Loucy (cell line): ENCODE data around the gene IGFLR1.

Source experiments
- H2AFZ ChIP-seq: fragments of 200-600 bp; sonication (generic); 2 replicates; pipeline ENCODE4 v1.6.0; 2016; ENCODE audit warnings: antibody characterized with exemption, mild to moderate bottlenecking, low read length, moderate library complexity
- H3F3A ChIP-seq: fragments of 200-600 bp; 2 replicates; pipeline ENCODE4 v1.6.0; 2016; ENCODE audit warnings: antibody characterized with exemption, low read depth, mild to moderate bottlenecking
- H3K27me3 ChIP-seq: fragments of 200-600 bp; sonication (generic); 2 replicates; pipeline ENCODE4 v1.6.1; 2014; ENCODE audit warnings: low read length, mild to moderate bottlenecking; ENCODE audit not compliant: insufficient read depth, poor library complexity, severe bottlenecking
- H3K36me3 ChIP-seq: fragments of 200-600 bp; sonication (generic); 2 replicates; pipeline ENCODE4 v1.6.1; 2016; ENCODE audit warnings: low read length; ENCODE audit not compliant: insufficient read depth
- H3K4me1 ChIP-seq: fragments of 200-600 bp; sonication (generic); 2 replicates; pipeline ENCODE4 v1.5.1; 2014; ENCODE audit warnings: low read length, mild to moderate bottlenecking; ENCODE audit not compliant: insufficient read depth, poor library complexity, severe bottlenecking
- H3K4me2 ChIP-seq: fragments of 200-600 bp; sonication (generic); 2 replicates; pipeline ENCODE4 v1.6.0; 2014; ENCODE audit warnings: antibody characterized with exemption, low read length, low read depth, mild to moderate bottlenecking; ENCODE audit not compliant: poor library complexity, severe bottlenecking
- H3K4me3 ChIP-seq: fragments of 200-600 bp; sonication (generic); 2 replicates; pipeline ENCODE4 v1.5.1; 2014; ENCODE audit warnings: low read length, mild to moderate bottlenecking, mixed read lengths; ENCODE audit not compliant: poor library complexity, severe bottlenecking
- H3K79me2 ChIP-seq: fragments of 200-600 bp; sonication (generic); 2 replicates; pipeline ENCODE4 v1.6.1; 2014; ENCODE audit warnings: low read length; ENCODE audit not compliant: insufficient read depth
- H3K9ac ChIP-seq: fragments of 200-600 bp; sonication (generic); 2 replicates; pipeline ENCODE4 v1.6.0; 2014; ENCODE audit warnings: mild to moderate bottlenecking, low read depth, low read length, moderate library complexity; ENCODE audit not compliant: poor library complexity, severe bottlenecking
- H3K9me2 ChIP-seq: fragments of 200-600 bp; sonication (generic); replicated peaks from 2 replicates; pipeline ENCODE4 v1.6.1; 2016; ENCODE audit warnings: low read depth, low read length, mixed read lengths
- H3K9me3 ChIP-seq: fragments of 200-600 bp; sonication (generic); 2 replicates; pipeline ENCODE4 v1.6.1; 2014; ENCODE audit warnings: mild to moderate bottlenecking, antibody characterized with exemption, low read length, low read depth; ENCODE audit not compliant: insufficient read depth
- H4K20me1 ChIP-seq: fragments of 200-600 bp; sonication (generic); 2 replicates; pipeline ENCODE4 v1.6.0; 2014; ENCODE audit warnings: antibody characterized with exemption, low read length, mild to moderate bottlenecking; ENCODE audit not compliant: insufficient read depth, poor library complexity, severe bottlenecking
- CTCF ChIP-seq: fragments of 200-600 bp; sonication (generic); conservative IDR thresholded peaks from 2 replicates; pipeline ENCODE4 v1.5.1; 2014; ENCODE audit warnings: mild to moderate bottlenecking, antibody characterized with exemption, low read length
- EZH2phosphoT487 ChIP-seq: fragments of 200-600 bp; IDR thresholded peaks from 2 replicates; pipeline ENCODE4 v1.6.1; 2018; ENCODE audit warnings: antibody characterized with exemption, mild to moderate bottlenecking, moderate library complexity, borderline replicate concordance

IGFLR1 gene

GRCh38 chr19:35723671-35724070 is 18.6 kb downstream of the IGFLR1 start:
- peaks cover 11% of the 10 kb centered on the region for H3K4me1 ChIP-seq
- no peak overlapping the region for H3K4me2 ChIP-seq
- TF ChIP-seq CTCF (no peak), EZH2phosphoT487 (no peak)
- no peak overlapping the region for H2AFZ ChIP-seq
- H3F3A ChIP-seq, result no peaks in the 10 kb centered on the region
- no peaks in the 10 kb centered on the region for H3K9me3 ChIP-seq
- H3K9ac ChIP-seq, result no peak overlapping the region
- no peak overlapping the region for H3K4me3 ChIP-seq
- peaks cover 36% of the 10 kb centered on the region for H3K79me2 ChIP-seq
- peaks cover 22% of the 10 kb centered on the region for H4K20me1 ChIP-seq
- H3K27me3 ChIP-seq, result no peaks in the 10 kb centered on the region
- H3K9me2 ChIP-seq, result no peaks in the 10 kb centered on the region
- H3K36me3 ChIP-seq, result peaks cover 66% of the 10 kb centered on the region; the same call in 1 of the 2 replicates

GRCh38 chr19:35722897-35723296 is 19.4 kb downstream of the IGFLR1 start:
- Histone ChIP-seq H3K79me2 (peaks cover 42% of the 10 kb centered on the region), H3K27me3 (no peaks in the 10 kb centered on the region), H2AFZ (no peak overlapping the region), H3F3A (no peaks in the 10 kb centered on the region), H3K4me2 (no peak overlapping the region), H3K4me1 (peaks cover 14% of the 10 kb centered on the region), H3K9ac (no peak overlapping the region), H3K4me3 (no peak overlapping the region), H3K9me2 (no peaks in the 10 kb centered on the region), H3K36me3 (peaks cover 58% of the 10 kb centered on the region; the same call in 1 of the 2 replicates), H4K20me1 (peaks cover 27% of the 10 kb centered on the region), H3K9me3 (no peaks in the 10 kb centered on the region)
- TF ChIP-seq CTCF (no peak), EZH2phosphoT487 (no peak)

- no peaks in the 10 kb centered on the region for H3K9me3 ChIP-seq
- peaks cover 42% of the 10 kb centered on the region for H3K79me2 ChIP-seq
- no peak overlapping the region for H3K4me2 ChIP-seq
- H2AFZ ChIP-seq, result no peak overlapping the region
- no peak overlapping the region for H3K4me3 ChIP-seq
- no peaks in the 10 kb centered on the region for H3F3A ChIP-seq
- TF ChIP-seq EZH2phosphoT487 (no peak), CTCF (no peak)
- H4K20me1 ChIP-seq, result peaks cover 27% of the 10 kb centered on the region
- peaks cover 54% of the 10 kb centered on the region; the same call in 1 of the 2 replicates for H3K36me3 ChIP-seq
- no peaks in the 10 kb centered on the region for H3K9me2 ChIP-seq
- H3K4me1 ChIP-seq, result peaks cover 14% of the 10 kb centered on the region
- H3K27me3 ChIP-seq, result no peaks in the 10 kb centered on the region
- no peak overlapping the region for H3K9ac ChIP-seq
Measured at GRCh38 chr19:35722461-35722860, 19.8 kb downstream of the IGFLR1 start.
